K562 (cell line): ENCODE data around the gene KRTAP10-9. TPM values are rescaled to one million over a fixed set of nuclear protein-coding genes. Genes with fewer than 3 reads are reported as not detected.

Experiments
- AFF4 ChIP-seq: sonication (generic); formaldehyde crosslinking; IDR thresholded peaks from 2 replicates; pipeline ENCODE4 v1.8.0; 2023; ENCODE audit warnings: mild to moderate bottlenecking, missing genetic modification reagents
- CBX5 ChIP-seq: IDR thresholded peaks from 2 replicates; pipeline ENCODE4 v1.6.1; 2014; ENCODE audit warnings: low read depth, borderline replicate concordance
- E2F8 ChIP-seq: fragments of 450-650 bp; IDR thresholded peaks from 2 replicates; pipeline ENCODE4 v1.7.1; 2018; ENCODE audit warnings: mild to moderate bottlenecking, low read depth; ENCODE audit not compliant: partially characterized antibody
- HES1 ChIP-seq: fragments of 450-650 bp; IDR thresholded peaks from 2 replicates; pipeline ENCODE4 v1.6.1; 2016; ENCODE audit warnings: low read depth, mild to moderate bottlenecking, moderate library complexity
- KAT2B ChIP-seq: IDR thresholded peaks from one replicate; pipeline ENCODE4 v1.6.1; 2012; ENCODE audit warnings: low read depth, mild to moderate bottlenecking, control low read depth, inconsistent platforms, low read length, moderate library complexity
- L3MBTL2 ChIP-seq: fragments of 450-650 bp; IDR thresholded peaks from 2 replicates; pipeline ENCODE4 v1.6.1; 2016; ENCODE audit warnings: mild to moderate bottlenecking, moderate library complexity
- NFXL1 ChIP-seq: fragments of 450-650 bp; formaldehyde crosslinking; IDR thresholded peaks from 2 replicates; pipeline ENCODE4 v1.4.0; 2021; ENCODE audit warnings: mild to moderate bottlenecking
- POLR2AphosphoS5 ChIP-seq: IDR thresholded peaks from 2 replicates; pipeline ENCODE4 v1.6.1; 2011; ENCODE audit warnings: mild to moderate bottlenecking, low read depth, low read length, moderate library complexity; ENCODE audit not compliant: control insufficient read depth, insufficient read depth
- PTBP1 ChIP-seq: fragments of 200-400 bp; formaldehyde crosslinking; IDR thresholded peaks from 2 replicates; pipeline ENCODE4 v1.6.1; 2017; ENCODE audit warnings: low read depth, low read length
- RBM25 ChIP-seq: fragments of 200-400 bp; formaldehyde crosslinking; IDR thresholded peaks from 2 replicates; pipeline ENCODE4 v1.6.1; 2018; ENCODE audit warnings: low read length, low read depth, moderate library complexity; ENCODE audit not compliant: severe bottlenecking
- SETDB1 ChIP-seq: IDR thresholded peaks from one replicate; pipeline ENCODE4 v1.6.1; 2012; ENCODE audit warnings: low read length, control low read depth, inconsistent platforms
- SMARCE1 ChIP-seq: fragments of 450-650 bp; IDR thresholded peaks from 2 replicates; pipeline ENCODE4 v1.7.1; 2016; ENCODE audit warnings: mild to moderate bottlenecking
- STAG1 ChIP-seq: sonication (generic); formaldehyde crosslinking; IDR thresholded peaks from 2 replicates; pipeline ENCODE4 v1.5.0; 2020; ENCODE audit warnings: missing genetic modification reagents, borderline replicate concordance
- STAT5B ChIP-seq: fragments of 250-450 bp; sonication (Bioruptor Pico); IDR thresholded peaks from 2 replicates; pipeline ENCODE4 v1.8.0; 2021; ENCODE audit warnings: mild to moderate bottlenecking, inconsistent platforms
- STAT6 ChIP-seq: sonication (generic); formaldehyde crosslinking; IDR thresholded peaks from 2 replicates; pipeline ENCODE4 v1.8.1; 2023; ENCODE audit warnings: mild to moderate bottlenecking, missing genetic modification reagents
- TAF7 ChIP-seq: fragments of 450-650 bp; IDR thresholded peaks from 2 replicates; pipeline ENCODE4 v1.6.1; 2016; ENCODE audit warnings: missing genetic modification characterization, missing compliant biosample characterization
- ZNF23 ChIP-seq: fragments of 250-450 bp; sonication (Bioruptor Pico); IDR thresholded peaks from 2 replicates; pipeline ENCODE4 v1.4.0; 2020; ENCODE audit warnings: mild to moderate bottlenecking
- ZNF274 ChIP-seq: IDR thresholded peaks from 2 replicates; pipeline ENCODE4 v1.6.1; 2011; ENCODE audit warnings: low read depth, mild to moderate bottlenecking, low read length, moderate library complexity, borderline replicate concordance
- polyA plus RNA-seq, 8 experiments: library from polyadenylated mRNA; depleted of rRNA in 4 of 8; stranded (reverse) in 5 of 8; unstranded in 3 of 8; fragments of >200 nt; fragmentation: Nextera tagmentation in 2 of 8; fragmentation: Illumina TruSeq in 1 of 8; extraction: Ambion mirVana in 2 of 8; extraction: Trizol in 1 of 8; gene quantifications; 2 replicates each; pipeline versions ENCODE4 v1.2.1 to v1.2.3, GENCODE V29; 2011 to 2014; ENCODE audit warnings: inconsistent platforms in 1 of 8, missing spikeins in 1 of 8
- total RNA-seq, 7 experiments: library from RNA; depleted of rRNA in 6 of 7; stranded (reverse); fragments of >200 nt in 6 of 7; fragmentation: Illumina TruSeq in 2 of 7; extraction: Trizol in 2 of 7; gene quantifications; 2 replicates each; pipeline versions ENCODE4 v1.2.1 to v1.2.3, GENCODE V29; 2011 to 2021; ENCODE audit warnings: low replicate concordance in 1 of 7

KRTAP10-9 gene
- total and polyA plus RNA-seq, 9 of the 15 experiments (the other 6 are each of a cell fraction or from before 2014, with no cell fraction given): not detected

GRCh38 chr21:44593598-44594405 lies 33.1 kb upstream of the KRTAP10-9 start (continued):
- TF ChIP-seq STAT5B (CRISPR knock-in tag) (no peak), CBX5 (peak; percentile 31; the same call in 1 of the 2 replicates), SETDB1 (no peak), AFF4 (CRISPR knock-in tag) (no peak), L3MBTL2 (peak; percentile 90), KAT2B (peak; percentile 39), POLR2AphosphoS5 (peak; percentile 63), RBM25 (no peak), TAF7 (tag) (no peak), ZNF274 (no peak), PTBP1 (0 out of 2 replicates have a peak, but pooled peaks have one; percentile 44), NFXL1 (no peak), HES1 (no peak), STAG1 (no peak), SMARCE1 (peak; percentile 87), ZNF23 (no peak), STAT6 (CRISPR knock-in tag) (no peak), E2F8 (no peak)
